H9 (cell line): ENCODE results near the gene VIPR2. TPM values are rescaled to one million over a fixed set of nuclear protein-coding genes. Genes with fewer than 3 reads are reported as not detected.

Experiments used
- DNase-seq: peaks from one replicate; pipeline ENCODE4 v3.0.0-alpha.2; 2017
- H2AFZ ChIP-seq: one replicate; pipeline ENCODE4 v1.6.1; 2013; ENCODE audit warnings: mild to moderate bottlenecking, low read length, control low read depth, moderate library complexity
- H2AK5ac ChIP-seq: 2 replicates; pipeline ENCODE4 v1.6.1; 2013; ENCODE audit warnings: low read length, control low read depth, mixed read lengths; ENCODE audit not compliant: insufficient read length
- H2BK120ac ChIP-seq: one replicate; pipeline ENCODE4 v1.6.1; 2013; ENCODE audit warnings: low read depth, mild to moderate bottlenecking, low read length, control low read depth, inconsistent platforms; ENCODE audit not compliant: poor library complexity, severe bottlenecking
- H2BK12ac ChIP-seq: 2 replicates; pipeline ENCODE4 v1.6.1; 2013; ENCODE audit warnings: low read length, control low read depth, mixed read lengths, low read depth; ENCODE audit not compliant: insufficient read length
- H2BK15ac ChIP-seq: 2 replicates; pipeline ENCODE4 v1.6.1; 2013; ENCODE audit warnings: low read depth, low read length, control low read depth
- H2BK20ac ChIP-seq: one replicate; pipeline ENCODE4 v1.6.1; 2013; ENCODE audit warnings: low read depth, mild to moderate bottlenecking, low read length, control low read depth, inconsistent platforms; ENCODE audit not compliant: poor library complexity, severe bottlenecking
- H2BK5ac ChIP-seq: 2 replicates; pipeline ENCODE4 v1.6.1; 2013; ENCODE audit warnings: low read length, control low read depth, mixed read lengths; ENCODE audit not compliant: insufficient read length
- H3K14ac ChIP-seq: 2 replicates; pipeline ENCODE4 v1.6.1; 2013; ENCODE audit warnings: low read length, control low read depth; ENCODE audit not compliant: insufficient read depth
- H3K18ac ChIP-seq: 2 replicates; pipeline ENCODE4 v1.6.1; 2013; ENCODE audit warnings: low read depth, mild to moderate bottlenecking, mixed read lengths, low read length, control low read depth; ENCODE audit not compliant: insufficient read length
- H3K23ac ChIP-seq: 2 replicates; pipeline ENCODE4 v1.6.1; 2013; ENCODE audit warnings: low read length, control low read depth, mixed read lengths, low read depth; ENCODE audit not compliant: insufficient read length
- H3K23me2 ChIP-seq: 2 replicates; pipeline ENCODE4 v1.6.1; 2013; ENCODE audit warnings: low read depth, mild to moderate bottlenecking, mixed read lengths, low read length, control low read depth; ENCODE audit not compliant: insufficient read length, poor library complexity, severe bottlenecking
- H3K27ac ChIP-seq: 2 replicates; pipeline ENCODE4 v1.5.1; 2013; ENCODE audit warnings: low read length, control low read depth, mixed read lengths, low read depth; ENCODE audit not compliant: insufficient read length
- H3K27me3 ChIP-seq: 2 replicates; pipeline ENCODE4 v1.6.1; 2013; ENCODE audit warnings: low read length, control low read depth, inconsistent platforms; ENCODE audit not compliant: insufficient read depth
- H3K4ac ChIP-seq: 2 replicates; pipeline ENCODE4 v1.6.1; 2013; ENCODE audit warnings: low read depth, mild to moderate bottlenecking, control low read depth, inconsistent platforms, low read length, moderate library complexity
- H3K4me1 ChIP-seq: 2 replicates; pipeline ENCODE4 v1.6.1; 2013; ENCODE audit warnings: low read length, control low read depth, inconsistent platforms; ENCODE audit not compliant: insufficient read depth
- H3K4me2 ChIP-seq: 2 replicates; pipeline ENCODE4 v1.6.1; 2013; ENCODE audit warnings: low read length, control low read depth, mixed read lengths; ENCODE audit not compliant: insufficient read length, insufficient read depth
- H3K56ac ChIP-seq: 2 replicates; pipeline ENCODE4 v1.6.1; 2013; ENCODE audit warnings: low read depth, mild to moderate bottlenecking, mixed read lengths, low read length, control low read depth; ENCODE audit not compliant: insufficient read length
- H3K79me1 ChIP-seq: 2 replicates; pipeline ENCODE4 v1.6.1; 2013; ENCODE audit warnings: low read depth, mild to moderate bottlenecking, moderate library complexity, low read length, control low read depth, inconsistent platforms; ENCODE audit not compliant: insufficient read depth, poor library complexity, severe bottlenecking
- H3K79me2 ChIP-seq: 2 replicates; pipeline ENCODE4 v1.6.1; 2013; ENCODE audit warnings: low read length, control low read depth, inconsistent platforms; ENCODE audit not compliant: insufficient read depth
- H3K9ac ChIP-seq: 2 replicates; pipeline ENCODE4 v1.6.1; 2013; ENCODE audit warnings: low read length, control low read depth, mixed read lengths; ENCODE audit not compliant: insufficient read length; ENCODE audit errors: extremely low read depth
- H3K9me3 ChIP-seq: one replicate; pipeline ENCODE4 v1.6.1; 2013; ENCODE audit warnings: low read depth, low read length, inconsistent platforms; ENCODE audit not compliant: control insufficient read depth
- H3T11ph ChIP-seq: one replicate; pipeline ENCODE4 v1.6.1; 2013; ENCODE audit warnings: mild to moderate bottlenecking, low read length, control low read depth, inconsistent platforms
- H4K20me1 ChIP-seq: one replicate; pipeline ENCODE4 v1.6.1; 2013; ENCODE audit not compliant: control insufficient read depth, insufficient read length, insufficient read depth
- H4K5ac ChIP-seq: 2 replicates; pipeline ENCODE4 v1.6.1; 2013; ENCODE audit warnings: low read depth, mild to moderate bottlenecking, mixed read lengths, low read length, control low read depth; ENCODE audit not compliant: insufficient read length
- H4K8ac ChIP-seq: replicated peaks from 2 replicates; pipeline ENCODE4 v1.6.1; 2013; ENCODE audit warnings: low read length, control low read depth, mixed read lengths, low read depth; ENCODE audit not compliant: insufficient read length
- H4K91ac ChIP-seq: 2 replicates; pipeline ENCODE4 v1.6.1; 2013; ENCODE audit warnings: low read depth, mild to moderate bottlenecking, moderate library complexity, mixed read lengths, low read length, control low read depth; ENCODE audit not compliant: insufficient read length
- H3K27ac Mint-ChIP-seq, 3 experiments: 2 replicates in 2 of 3; 3 replicates in 1 of 3; pipeline ENCODE4 v1.8.0; 2020 to 2021; ENCODE audit warnings: mixed read lengths in 3 of 3, mild to moderate bottlenecking in 1 of 3, moderate library complexity in 1 of 3
- H3K27me3 Mint-ChIP-seq: 2 replicates; pipeline ENCODE4 v1.8.0; 2021; ENCODE audit warnings: low read depth, mild to moderate bottlenecking, moderate library complexity, mixed read lengths
- H3K36me3 Mint-ChIP-seq, 3 experiments: 2 replicates in 2 of 3; 3 replicates in 1 of 3; pipeline ENCODE4 v1.8.0; 2020 to 2021; ENCODE audit warnings: low read depth in 3 of 3, mixed read lengths in 3 of 3; ENCODE audit not compliant: insufficient read depth in 1 of 3
- H3K4me1 Mint-ChIP-seq, 2 experiments: 2 replicates each; pipeline ENCODE4 v1.8.0; 2020; ENCODE audit warnings: mixed read lengths in 2 of 2
- H3K4me3 Mint-ChIP-seq, 2 experiments: 2 replicates in 1 of 2; 3 replicates in 1 of 2; pipeline ENCODE4 v1.8.0; 2020 to 2021; ENCODE audit warnings: mild to moderate bottlenecking in 2 of 2, mixed read lengths in 2 of 2, moderate library complexity in 1 of 2
- H3K9me3 Mint-ChIP-seq, 2 experiments: 2 replicates in 1 of 2; 3 replicates in 1 of 2; pipeline ENCODE4 v1.8.0; 2020; ENCODE audit warnings: mild to moderate bottlenecking in 2 of 2, mixed read lengths in 2 of 2, moderate library complexity in 1 of 2
- CTCF ChIP-seq: fragments of 200-600 bp; sonication (generic); conservative IDR thresholded peaks from 3 replicates; pipeline ENCODE4 v1.8.0; 2021; ENCODE audit warnings: antibody characterized with exemption, mild to moderate bottlenecking
- WGBS: extraction: QIAGEN DNeasy Blood & Tissue Kit; methylation state at CpG from one replicate; pipeline ENCODE4 v1.1.7; 2013; ENCODE audit warnings: missing lambda C conversion rate, low lambda C conversion rate, mixed read lengths; ENCODE audit not compliant: insufficient read length; ENCODE audit errors: extremely low coverage; 5-methylcytosine and 5-hydroxymethylcytosine counted together
- total RNA-seq: library from RNA; stranded (reverse); gene quantifications from 2 replicates; pipeline ENCODE4 v1.2.1, GENCODE V29; 2021

VIPR2 gene
- total RNA-seq, 1 experiment from 2014 or later: 1.6 TPM

DNA sequence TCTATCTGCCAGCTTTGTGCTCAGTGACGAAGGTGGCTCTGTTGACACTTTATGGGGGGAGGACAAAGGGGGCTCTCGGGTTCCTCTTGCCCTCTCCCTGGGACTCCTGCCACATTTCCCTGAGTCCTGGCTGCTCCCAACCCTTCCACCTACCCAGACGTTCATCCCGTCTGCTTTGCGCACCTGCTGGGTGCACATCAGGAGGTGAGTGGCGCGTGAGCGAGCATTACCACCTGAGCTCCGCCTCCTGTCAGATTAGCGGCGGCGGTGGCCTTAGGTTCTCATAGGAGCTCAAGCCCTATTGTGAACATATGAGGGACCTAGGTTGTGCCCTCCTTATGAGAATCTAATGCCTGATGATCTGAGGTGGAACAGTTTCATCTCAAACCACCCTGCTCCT lies 151.1 kb downstream of the VIPR2 start:
- no peaks in the 10 kb centered on the region for H3K9me3 ChIP-seq
- H3K4ac ChIP-seq: no peak overlapping the region
- no peak overlapping the region for H2BK12ac ChIP-seq
- H3T11ph ChIP-seq: no peak overlapping the region
- H3K27ac Mint-ChIP-seq: no peak overlapping the region
- no peak overlapping the region for H2AK5ac ChIP-seq
- no peaks in the 10 kb centered on the region for H4K20me1 ChIP-seq
- H3K14ac ChIP-seq: no peak overlapping the region
- no peak overlapping the region for H4K91ac ChIP-seq
- H3K9ac ChIP-seq: no peak overlapping the region
- TF ChIP-seq CTCF: no peak
- H3K9me3 Mint-ChIP-seq: peaks cover 11 to 13% of the 10 kb centered on the region in 2 experiments
- H3K18ac ChIP-seq: no peak overlapping the region
- H2BK5ac ChIP-seq: no peak overlapping the region
- peaks cover 7 to 10% of the 10 kb centered on the region in 2 experiments for H3K4me1 Mint-ChIP-seq
- H3K27me3 ChIP-seq: peaks cover 12% of the 10 kb centered on the region; the same call in 1 of the 2 replicates
- H3K79me2 ChIP-seq: no peaks in the 10 kb centered on the region
- no peak overlapping the region for H4K5ac ChIP-seq
- no peak overlapping the region for H2BK120ac ChIP-seq
- H3K36me3 Mint-ChIP-seq: peaks cover 0 to 11% (median 0%) of the 10 kb centered on the region in 3 experiments; a peak in 2 of 7 replicates
- no peak overlapping the region for H3K27ac ChIP-seq
- H2AFZ ChIP-seq: no peak overlapping the region
- no peaks in the 10 kb centered on the region for H3K4me1 ChIP-seq
- H3K79me1 ChIP-seq: no peaks in the 10 kb centered on the region
- no peak overlapping the region for H2BK15ac ChIP-seq
- H2BK20ac ChIP-seq: no peak overlapping the region
- no peak overlapping the region for H4K8ac ChIP-seq
- WGBS: no CpG with 5 or more reads among the region's 12 CpGs
- H3K23me2 ChIP-seq: peaks cover 4% of the 10 kb centered on the region
- no peak overlapping the region for H3K4me3 Mint-ChIP-seq
- no peak overlapping the region for H3K4me2 ChIP-seq
- peaks cover 58% of the 10 kb centered on the region for H3K27me3 Mint-ChIP-seq
- DNase-seq: no peak
- no peak overlapping the region for H3K23ac ChIP-seq
- no peak overlapping the region for H3K56ac ChIP-seq
